Measurements from ENCODE around the gene SPON2. TPM values are rescaled to one million over a fixed set of nuclear protein-coding genes. Genes with fewer than 3 reads are reported as not detected.

Gene SPON2
- polyA plus RNA-seq, 2 donors = 17.0 to 26.9 TPM

DNA sequence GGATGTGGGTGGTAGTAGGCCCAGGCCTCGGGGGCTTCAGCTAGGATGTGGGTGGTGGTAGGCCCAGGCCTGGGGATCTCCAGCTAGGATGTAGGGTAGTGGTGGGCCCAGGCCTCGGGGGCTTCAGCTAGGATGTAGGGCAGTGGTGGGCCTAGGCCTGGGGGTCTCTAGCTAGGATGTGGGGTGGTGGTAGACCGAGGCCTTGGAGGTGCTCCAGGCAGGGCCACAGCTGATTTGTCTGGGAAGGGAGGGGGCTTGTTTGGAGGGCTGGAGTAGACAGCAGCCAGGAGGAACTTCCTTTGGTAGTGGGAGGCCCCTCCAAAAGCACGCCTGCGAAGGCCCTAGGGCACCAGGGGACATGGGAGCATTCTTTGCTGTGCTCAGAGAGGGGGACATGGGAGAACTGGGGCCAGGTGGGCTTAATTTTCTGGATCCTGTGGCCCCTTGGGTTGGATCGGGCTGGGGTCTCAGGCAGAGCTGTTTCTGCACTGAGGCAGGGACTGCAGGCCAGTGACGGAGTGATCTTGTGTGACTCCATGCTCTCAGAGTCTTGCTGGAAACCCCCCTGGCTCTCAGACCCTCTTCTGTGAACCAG is 3.3 kb upstream of the SPON2 start:
- Histone ChIP-seq H3K27ac (ENCODE audit: low read depth in 2 of 2, low read length in 1 of 2) (no peak overlapping the region), H3K36me3 (ENCODE audit: control insufficient read depth in 2 of 2, insufficient read depth in 2 of 2, low read length in 1 of 2) (peaks cover 0 to 2% of the 10 kb centered on the region in 2 donors), H3K4me3 (ENCODE audit: low read depth in 1 of 2, low read length in 2 of 2) (no peak overlapping the region), H3K4me1 (ENCODE audit: control insufficient read depth in 2 of 2, insufficient read depth in 2 of 2, low read length in 1 of 2) (peaks cover 6 to 34% of the 10 kb centered on the region in 2 donors), H3K27me3 (ENCODE audit: control insufficient read depth in 1 of 2, insufficient read depth in 2 of 2, low read length in 2 of 2) (no peaks in the 10 kb centered on the region), H3K9me3 (ENCODE audit: control insufficient read depth in 2 of 2, insufficient read depth in 1 of 2, low read depth in 1 of 2, low read length in 1 of 2) (no peaks in the 10 kb centered on the region)
- WGBS, 2 donors = 96 to 97% methylated on average over 7 of the region's 7 CpGs

GRCh38 chr4:1174941-1175634 is 2.7 kb upstream of the SPON2 start:
- peaks cover 0 to 8% of the 10 kb centered on the region in 2 donors for H3K36me3 ChIP-seq (ENCODE audit: control insufficient read depth in 2 of 2, insufficient read depth in 2 of 2, low read length in 1 of 2)
- no peak overlapping the region for H3K27ac ChIP-seq (ENCODE audit: low read depth in 2 of 2, low read length in 1 of 2)
- H3K4me1 ChIP-seq (ENCODE audit: control insufficient read depth in 2 of 2, insufficient read depth in 2 of 2, low read length in 1 of 2) = peaks cover 6 to 36% of the 10 kb centered on the region in 2 donors
- WGBS, 2 donors = 86 to 89% methylated on average over 20 of the region's 20 CpGs
- H3K27me3 ChIP-seq (ENCODE audit: control insufficient read depth in 1 of 2, insufficient read depth in 2 of 2, low read length in 2 of 2) = no peaks in the 10 kb centered on the region
- no peak overlapping the region for H3K4me3 ChIP-seq (ENCODE audit: low read depth in 1 of 2, low read length in 2 of 2)
- H3K9me3 ChIP-seq (ENCODE audit: control insufficient read depth in 2 of 2, insufficient read depth in 1 of 2, low read depth in 1 of 2, low read length in 1 of 2) = no peaks in the 10 kb centered on the region

GRCh38 chr4:1172971-1173757 is 781 bp upstream of the SPON2 start:
- H3K27me3 ChIP-seq (ENCODE audit: control insufficient read depth in 1 of 2, insufficient read depth in 2 of 2, low read length in 2 of 2) = no peaks in the 10 kb centered on the region
- H3K36me3 ChIP-seq (ENCODE audit: control insufficient read depth in 2 of 2, insufficient read depth in 2 of 2, low read length in 1 of 2) = peaks cover 0 to 19% of the 10 kb centered on the region in 2 donors
- WGBS, 2 donors = 46% methylated on average over 19 to 20 of the region's 20 CpGs
- H3K27ac ChIP-seq (ENCODE audit: low read depth in 2 of 2, low read length in 1 of 2) = peak overlapping the region; percentile 16 to 66
- H3K9me3 ChIP-seq (ENCODE audit: control insufficient read depth in 2 of 2, insufficient read depth in 1 of 2, low read depth in 1 of 2, low read length in 1 of 2) = no peaks in the 10 kb centered on the region
- H3K4me1 ChIP-seq (ENCODE audit: control insufficient read depth in 2 of 2, insufficient read depth in 2 of 2, low read length in 1 of 2) = peaks cover 6 to 35% of the 10 kb centered on the region in 2 donors
- H3K4me3 ChIP-seq (ENCODE audit: low read depth in 1 of 2, low read length in 2 of 2) = no peak overlapping the region

GRCh38 chr4:1171311-1172227 is 814 bp downstream of the SPON2 start:
- 9 to 12% methylated on average over 75 to 88 of the region's 88 CpGs for WGBS, 2 donors
- no peaks in the 10 kb centered on the region for H3K27me3 ChIP-seq (ENCODE audit: control insufficient read depth in 1 of 2, insufficient read depth in 2 of 2, low read length in 2 of 2)
- peaks cover 0 to 19% of the 10 kb centered on the region in 2 donors for H3K36me3 ChIP-seq (ENCODE audit: control insufficient read depth in 2 of 2, insufficient read depth in 2 of 2, low read length in 1 of 2)
- no peaks in the 10 kb centered on the region for H3K9me3 ChIP-seq (ENCODE audit: control insufficient read depth in 2 of 2, insufficient read depth in 1 of 2, low read depth in 1 of 2, low read length in 1 of 2)
- H3K27ac ChIP-seq (ENCODE audit: low read depth in 2 of 2, low read length in 1 of 2) = peak overlapping the region; percentile 49 to 54
- H3K4me1 ChIP-seq (ENCODE audit: control insufficient read depth in 2 of 2, insufficient read depth in 2 of 2, low read length in 1 of 2) = peaks cover 3 to 28% of the 10 kb centered on the region in 2 donors
- peak overlapping the region; percentile 21 to 47 for H3K4me3 ChIP-seq (ENCODE audit: low read depth in 1 of 2, low read length in 2 of 2)

DNA sequence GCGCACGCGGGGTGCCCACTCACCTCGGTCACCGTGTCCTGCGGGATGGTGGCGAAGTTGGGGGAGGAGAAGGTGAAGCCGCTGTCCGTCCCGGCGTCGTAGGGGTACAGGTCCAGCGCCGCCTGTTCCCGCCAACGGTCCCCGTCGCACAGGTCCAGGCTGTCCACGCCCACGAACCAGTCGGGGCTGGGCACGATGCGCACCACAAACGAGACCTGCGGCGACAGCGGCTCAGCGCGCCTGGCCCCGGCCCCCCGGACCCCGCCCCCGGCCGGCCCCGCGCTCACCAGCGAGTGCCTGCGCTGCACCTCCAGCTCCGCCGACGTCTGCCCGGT is 1.4 kb downstream of the SPON2 start:
- H3K27ac ChIP-seq (ENCODE audit: low read depth in 2 of 2, low read length in 1 of 2) = no peak overlapping the region
- peaks cover 0 to 19% of the 10 kb centered on the region in 2 donors for H3K36me3 ChIP-seq (ENCODE audit: control insufficient read depth in 2 of 2, insufficient read depth in 2 of 2, low read length in 1 of 2)
- H3K27me3 ChIP-seq (ENCODE audit: control insufficient read depth in 1 of 2, insufficient read depth in 2 of 2, low read length in 2 of 2) = no peaks in the 10 kb centered on the region
- 33 to 38% methylated on average over 32 to 42 of the region's 42 CpGs for WGBS, 2 donors
- H3K4me3 ChIP-seq (ENCODE audit: low read depth in 1 of 2, low read length in 2 of 2) = no peak overlapping the region
- peaks cover 3 to 28% of the 10 kb centered on the region in 2 donors for H3K4me1 ChIP-seq (ENCODE audit: control insufficient read depth in 2 of 2, insufficient read depth in 2 of 2, low read length in 1 of 2)
- no peaks in the 10 kb centered on the region for H3K9me3 ChIP-seq (ENCODE audit: control insufficient read depth in 2 of 2, insufficient read depth in 1 of 2, low read depth in 1 of 2, low read length in 1 of 2)

DNA sequence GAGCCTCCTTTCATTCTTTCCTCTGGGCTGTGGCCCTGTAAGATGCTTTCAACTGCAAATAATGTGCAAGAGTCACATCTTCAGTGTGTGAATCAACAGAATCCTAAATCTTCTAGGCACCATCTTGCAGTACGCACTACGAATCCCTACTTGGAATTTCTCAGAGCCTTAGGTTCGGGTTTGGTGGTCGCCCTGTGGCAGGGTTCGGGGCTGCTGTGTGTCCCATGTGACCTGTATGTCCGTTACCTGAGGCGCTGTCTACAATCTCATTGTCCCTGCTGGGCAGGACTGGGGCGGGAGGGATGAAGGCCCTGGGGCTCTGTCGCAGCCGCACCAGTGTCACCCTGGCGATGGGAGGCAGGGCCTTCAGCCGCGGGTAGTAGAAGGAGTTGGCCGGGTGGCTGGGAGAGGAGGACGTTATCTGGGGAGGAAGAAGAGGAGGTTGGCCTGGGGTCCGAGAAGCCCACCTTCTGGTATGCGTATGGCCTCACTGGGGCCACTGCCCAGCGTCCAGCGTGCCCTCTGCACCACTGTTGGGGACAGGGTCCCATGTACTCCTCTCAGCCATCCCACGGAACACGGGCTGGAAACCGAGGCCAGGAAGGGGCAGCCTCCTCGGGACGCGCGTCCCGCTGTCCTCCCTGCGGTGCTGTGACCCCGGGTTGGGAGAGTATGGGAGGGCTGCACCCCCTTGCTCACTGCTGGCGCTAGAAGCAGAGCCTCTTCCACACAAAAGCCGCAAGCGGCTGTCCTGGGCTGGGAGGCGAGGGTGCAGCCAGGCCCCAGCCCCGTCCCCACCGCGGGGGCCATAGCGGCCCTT is 2.0 kb downstream of the SPON2 start:
- WGBS, 2 donors = 81 to 86% methylated on average over 37 of the region's 37 CpGs
- H3K27me3 ChIP-seq (ENCODE audit: control insufficient read depth in 1 of 2, insufficient read depth in 2 of 2, low read length in 2 of 2) = no peaks in the 10 kb centered on the region
- no peaks in the 10 kb centered on the region for H3K9me3 ChIP-seq (ENCODE audit: control insufficient read depth in 2 of 2, insufficient read depth in 1 of 2, low read depth in 1 of 2, low read length in 1 of 2)
- no peak overlapping the region for H3K4me3 ChIP-seq (ENCODE audit: low read depth in 1 of 2, low read length in 2 of 2)
- H3K36me3 ChIP-seq (ENCODE audit: control insufficient read depth in 2 of 2, insufficient read depth in 2 of 2, low read length in 1 of 2) = peaks cover 0 to 19% of the 10 kb centered on the region in 2 donors
- H3K4me1 ChIP-seq (ENCODE audit: control insufficient read depth in 2 of 2, insufficient read depth in 2 of 2, low read length in 1 of 2) = peaks cover 3 to 28% of the 10 kb centered on the region in 2 donors
- H3K27ac ChIP-seq (ENCODE audit: low read depth in 2 of 2, low read length in 1 of 2) = no peak overlapping the region

- WGBS, 2 donors = 89 to 91% methylated on average over 13 of the region's 13 CpGs
- Histone ChIP-seq H3K4me3 (ENCODE audit: low read depth in 1 of 2, low read length in 2 of 2) (no peak overlapping the region), H3K4me1 (ENCODE audit: control insufficient read depth in 2 of 2, insufficient read depth in 2 of 2, low read length in 1 of 2) (peaks cover 3 to 28% of the 10 kb centered on the region in 2 donors), H3K27ac (ENCODE audit: low read depth in 2 of 2, low read length in 1 of 2) (no peak overlapping the region), H3K27me3 (ENCODE audit: control insufficient read depth in 1 of 2, insufficient read depth in 2 of 2, low read length in 2 of 2) (no peaks in the 10 kb centered on the region), H3K36me3 (ENCODE audit: control insufficient read depth in 2 of 2, insufficient read depth in 2 of 2, low read length in 1 of 2) (peaks cover 0 to 19% of the 10 kb centered on the region in 2 donors), H3K9me3 (ENCODE audit: control insufficient read depth in 2 of 2, insufficient read depth in 1 of 2, low read depth in 1 of 2, low read length in 1 of 2) (no peaks in the 10 kb centered on the region)
Observed at GRCh38 chr4:1169691-1170096, 2.7 kb downstream of the SPON2 start.

GRCh38 chr4:1169171-1169671 is 3.2 kb downstream of the SPON2 start:
- peaks cover 0 to 19% of the 10 kb centered on the region in 2 donors for H3K36me3 ChIP-seq (ENCODE audit: control insufficient read depth in 2 of 2, insufficient read depth in 2 of 2, low read length in 1 of 2)
- H3K27me3 ChIP-seq (ENCODE audit: control insufficient read depth in 1 of 2, insufficient read depth in 2 of 2, low read length in 2 of 2) = no peaks in the 10 kb centered on the region
- WGBS, 2 donors = 83 to 87% methylated on average over 17 of the region's 17 CpGs
- H3K9me3 ChIP-seq (ENCODE audit: control insufficient read depth in 2 of 2, insufficient read depth in 1 of 2, low read depth in 1 of 2, low read length in 1 of 2) = no peaks in the 10 kb centered on the region
- H3K4me1 ChIP-seq (ENCODE audit: control insufficient read depth in 2 of 2, insufficient read depth in 2 of 2, low read length in 1 of 2) = peaks cover 3 to 28% of the 10 kb centered on the region in 2 donors
- H3K4me3 ChIP-seq (ENCODE audit: low read depth in 1 of 2, low read length in 2 of 2) = no peak overlapping the region
- no peak overlapping the region for H3K27ac ChIP-seq (ENCODE audit: low read depth in 2 of 2, low read length in 1 of 2)

All from esophagus (tissue), 2 donors.